Activated T-helper 2 cell treated with anti-CD3 and anti-CD28 coated beads, Interferon-gamma antibody, Interleukin-2, Interleukin-4, amounts not matched to agents 10 μg/mL and 5 μg/mL and 100 μg/mL, durations not matched to agents 14 hours and 24 hours and 36 hours (primary cell): ENCODE measurements around the gene SOX1. TPM values are rescaled to one million over a fixed set of nuclear protein-coding genes. Genes with fewer than 3 reads are reported as not detected.

Experiments used
- DNase-seq: peaks from one replicate; pipeline ENCODE4 v3.0.0; 2021; ENCODE audit warnings: low spot score
- H3K27ac Mint-ChIP-seq: one replicate; pipeline ENCODE4 v1.8.0; 2021; ENCODE audit warnings: mixed read lengths
- H3K27me3 Mint-ChIP-seq: one replicate; pipeline ENCODE4 v1.8.0; 2021; ENCODE audit warnings: low read depth, mixed read lengths
- H3K36me3 Mint-ChIP-seq: one replicate; pipeline ENCODE4 v1.8.0; 2021; ENCODE audit warnings: low read depth, mixed read lengths
- H3K4me1 Mint-ChIP-seq: one replicate; pipeline ENCODE4 v1.8.0; 2021; ENCODE audit warnings: low read depth, mixed read lengths
- H3K4me3 Mint-ChIP-seq: one replicate; pipeline ENCODE4 v1.8.0; 2021; ENCODE audit warnings: low read depth, mild to moderate bottlenecking, moderate library complexity, mixed read lengths
- H3K9me3 Mint-ChIP-seq: one replicate; pipeline ENCODE4 v1.8.0; 2021; ENCODE audit warnings: mixed read lengths
- intact Hi-C: fragments of 100-400 bp; cut with micrococcal nuclease; formaldehyde crosslinking; loops from one replicate; pipeline ENCODE4 v1.15.1; 2023
- total RNA-seq: library from RNA; stranded (reverse); gene quantifications from 2 replicates; pipeline ENCODE4 v1.2.3, GENCODE V29; 2022

The SOX1 gene
- total RNA-seq, 1 donor from 2014 or later: not detected

DNA sequence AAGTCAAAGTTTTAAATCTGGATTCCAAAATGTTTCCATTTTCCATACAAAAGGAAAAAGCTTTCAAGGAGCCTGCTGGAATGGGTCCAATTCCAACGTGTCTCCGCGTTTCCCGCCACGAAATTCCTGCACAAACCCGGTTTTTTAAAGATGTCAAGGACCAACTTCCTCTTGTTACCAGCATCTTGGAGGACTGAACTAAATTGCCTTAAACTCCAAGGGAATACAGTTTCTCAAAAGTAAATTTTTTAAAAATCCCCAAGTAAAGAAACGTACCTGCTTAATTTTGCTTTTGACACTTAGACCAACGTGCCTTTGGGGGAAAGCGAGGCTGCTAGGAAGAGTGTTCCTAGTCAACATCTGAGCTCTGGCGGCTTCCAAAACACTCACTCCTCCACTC lies 12.3 kb upstream of the SOX1 start:
- Mint-ChIP-seq H3K4me3 (no peak overlapping the region), H3K27me3 (peaks cover 64% of the 10 kb centered on the region), H3K27ac (peak overlapping the region; percentile 16), H3K9me3 (no peaks in the 10 kb centered on the region), H3K4me1 (no peaks in the 10 kb centered on the region), H3K36me3 (no peaks in the 10 kb centered on the region)
- no peak for DNase-seq
- intact Hi-C loops: loop anchor here (2.0 to 5.0 kb wide), 3 partner anchors 16 to 1747 kb away; partner anchors contain the start of genes COL4A1 and COL4A2

DNA sequence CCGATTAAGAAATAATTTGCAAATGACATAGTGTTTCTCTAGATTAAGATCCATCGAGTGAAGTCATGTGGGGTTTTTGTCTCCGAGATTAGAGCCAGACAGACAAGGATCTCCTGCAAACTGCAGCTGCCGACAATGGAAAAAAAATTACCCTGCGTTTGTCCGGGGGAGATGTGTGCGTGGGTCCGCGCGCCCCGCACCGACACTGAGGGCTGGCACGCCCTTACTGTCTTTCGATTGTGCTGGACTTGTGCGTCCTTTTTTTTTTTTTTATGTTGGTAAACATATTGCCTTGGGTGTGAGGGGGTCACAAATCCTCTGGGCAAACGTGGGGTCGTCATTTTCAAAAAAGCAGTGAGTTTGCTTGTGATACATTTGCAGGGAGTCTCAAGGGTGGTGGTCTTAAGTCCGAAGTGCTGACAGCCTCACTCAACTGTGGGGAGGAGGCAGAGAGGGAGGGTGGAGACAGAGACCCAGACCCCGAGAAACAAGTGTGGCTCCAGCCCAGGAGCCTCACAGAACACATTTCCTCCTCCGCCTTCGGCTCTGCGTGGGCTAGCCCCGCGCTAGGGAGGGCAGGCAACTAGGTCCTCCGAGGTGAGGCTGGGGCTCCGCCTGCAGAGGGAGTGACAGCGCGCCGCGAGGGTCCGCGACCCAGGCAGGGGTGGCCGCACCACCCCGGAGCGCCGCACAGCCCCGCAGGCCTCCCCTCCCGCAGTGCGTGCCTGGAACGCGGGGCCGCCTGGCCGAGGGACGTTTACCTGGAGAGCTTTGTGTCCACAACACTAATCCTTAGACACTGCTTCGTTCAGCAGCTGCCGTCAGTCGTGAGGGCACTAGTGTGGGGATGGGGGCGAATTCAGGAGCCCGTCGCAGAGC lies 11.7 kb upstream of the SOX1 start:
- H3K27ac Mint-ChIP-seq: peak overlapping the region; percentile 16
- no peak overlapping the region for H3K4me3 Mint-ChIP-seq
- H3K4me1 Mint-ChIP-seq: no peaks in the 10 kb centered on the region
- DNase-seq: no peak
- H3K36me3 Mint-ChIP-seq: no peaks in the 10 kb centered on the region
- H3K27me3 Mint-ChIP-seq: peaks cover 68% of the 10 kb centered on the region
- intact Hi-C loops: loop anchor here (2.0 to 5.0 kb wide), 3 partner anchors 16 to 1748 kb away; partner anchors contain the start of genes COL4A1 and COL4A2
- no peaks in the 10 kb centered on the region for H3K9me3 Mint-ChIP-seq

DNA sequence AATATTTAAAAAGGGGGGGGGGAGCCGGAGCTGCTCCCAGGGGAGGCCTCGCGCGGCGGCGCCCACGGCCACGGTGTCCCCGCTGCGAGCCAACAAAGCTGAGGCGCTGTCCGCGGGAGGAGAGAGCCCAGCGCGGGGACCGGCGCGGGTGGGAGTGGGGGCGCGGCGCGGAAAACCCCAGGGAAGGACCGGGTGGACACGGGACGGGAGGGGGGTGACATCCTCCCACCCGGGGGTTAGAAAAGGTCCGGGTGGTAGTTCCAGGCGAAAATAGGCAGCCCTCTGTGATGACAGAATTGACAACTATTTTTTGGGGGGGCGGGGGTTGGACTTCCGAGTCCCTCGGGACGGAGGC lies 11.1 kb upstream of the SOX1 start:
- intact Hi-C loops: loop anchor here (2.0 to 5.0 kb wide), 3 partner anchors 15 to 1749 kb away; partner anchors contain the start of genes COL4A1 and COL4A2
- Mint-ChIP-seq H3K27ac (no peak overlapping the region), H3K9me3 (no peaks in the 10 kb centered on the region), H3K27me3 (peaks cover 70% of the 10 kb centered on the region), H3K4me1 (no peaks in the 10 kb centered on the region), H3K36me3 (no peaks in the 10 kb centered on the region), H3K4me3 (no peak overlapping the region)
- no peak for DNase-seq

DNA sequence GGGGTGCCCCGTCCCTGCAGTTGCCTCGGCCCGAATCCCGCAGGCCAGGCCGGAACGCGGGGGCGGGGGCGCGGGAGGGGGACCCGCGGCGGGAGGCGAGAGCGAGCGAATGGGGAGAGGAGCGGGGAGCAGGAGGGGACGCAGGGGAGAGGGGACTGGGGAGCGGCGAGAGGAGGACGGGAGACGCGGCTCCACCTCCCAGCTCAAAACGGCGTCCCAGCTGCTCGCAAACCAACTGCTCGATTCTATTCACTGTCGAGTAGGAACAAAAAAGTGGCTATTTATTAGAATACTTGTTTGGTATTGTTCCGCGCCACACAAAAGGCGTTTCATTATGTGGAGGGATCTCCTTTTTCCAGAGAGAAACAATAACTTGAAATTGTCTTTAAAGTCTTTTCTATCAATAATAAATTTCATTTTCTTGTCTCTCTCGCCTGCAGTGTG lies 10.6 kb upstream of the SOX1 start:
- DNase-seq: no peak
- Mint-ChIP-seq H3K4me3 (no peak overlapping the region), H3K4me1 (no peaks in the 10 kb centered on the region), H3K9me3 (no peaks in the 10 kb centered on the region), H3K36me3 (no peaks in the 10 kb centered on the region), H3K27me3 (peaks cover 70% of the 10 kb centered on the region), H3K27ac (no peak overlapping the region)
- intact Hi-C loops: loop anchor here (5.0 kb wide), 2 partner anchors 51 to 1749 kb away; partner anchors contain the start of genes COL4A1 and COL4A2

DNA sequence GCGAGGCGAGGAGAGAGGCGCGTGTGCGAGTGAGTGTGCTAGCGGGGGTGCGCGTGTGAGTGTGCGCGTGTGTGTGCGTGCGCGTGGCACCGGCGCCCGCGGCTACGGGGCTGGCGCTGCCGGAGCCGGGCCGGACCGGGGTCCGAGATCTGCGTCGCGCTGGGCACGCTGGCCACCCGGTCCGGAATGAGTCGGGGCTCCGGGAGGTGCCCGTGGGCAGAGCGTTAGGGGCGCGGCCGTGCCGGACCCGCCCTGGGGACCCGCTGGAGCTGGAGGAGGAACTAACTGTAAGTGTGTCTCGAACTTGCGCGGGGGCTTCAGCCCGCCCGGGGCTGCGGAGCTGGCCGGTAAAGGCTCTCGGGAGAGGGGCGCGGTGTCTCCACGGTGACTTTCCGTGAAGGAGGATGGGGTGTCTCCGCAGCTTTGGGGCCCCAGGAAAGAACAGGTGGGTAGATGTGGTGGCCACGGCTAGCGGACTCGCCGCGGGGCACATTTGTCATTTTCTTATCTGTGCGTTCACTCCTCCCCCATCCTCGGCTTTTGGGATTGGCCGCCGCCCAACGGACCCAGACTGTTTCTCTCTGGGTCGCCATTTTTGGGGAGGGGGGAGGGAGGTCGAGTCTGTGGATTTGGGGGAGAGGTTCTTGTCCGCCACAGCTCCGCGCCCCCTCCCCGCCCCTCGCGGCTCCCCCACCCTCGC lies 10.1 kb upstream of the SOX1 start:
- H3K27me3 Mint-ChIP-seq: peaks cover 67% of the 10 kb centered on the region

DNA sequence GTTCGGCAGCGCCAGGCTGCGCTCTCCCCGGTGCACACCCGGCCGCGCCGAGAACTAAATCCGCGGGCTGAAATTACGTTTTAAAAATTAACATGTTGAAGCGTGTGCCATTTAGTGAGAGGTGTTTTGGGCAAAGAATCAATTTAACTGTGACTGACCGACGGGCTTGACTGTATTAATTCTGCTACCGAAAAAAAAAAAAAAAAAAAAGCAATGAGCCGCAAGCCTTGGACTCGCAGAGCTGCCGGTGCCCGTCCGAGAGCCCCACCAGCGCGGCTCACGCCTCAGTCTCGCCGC lies 9.6 kb upstream of the SOX1 start:
- Mint-ChIP-seq H3K4me1 (no peaks in the 10 kb centered on the region), H3K27me3 (peaks cover 67% of the 10 kb centered on the region), H3K36me3 (no peaks in the 10 kb centered on the region), H3K27ac (no peak overlapping the region), H3K9me3 (no peaks in the 10 kb centered on the region), H3K4me3 (no peak overlapping the region)
- DNase-seq: no peak
- intact Hi-C loops: loop anchor here (5.0 kb wide), 2 partner anchors 50 to 1750 kb away; partner anchors contain the start of genes COL4A1 and COL4A2

More for the DNA sequence above, 10.1 kb upstream of the SOX1 start:
- Mint-ChIP-seq H3K36me3 (no peaks in the 10 kb centered on the region), H3K27ac (no peak overlapping the region), H3K4me1 (no peaks in the 10 kb centered on the region), H3K9me3 (no peaks in the 10 kb centered on the region), H3K4me3 (no peak overlapping the region)
- no peak for DNase-seq
- intact Hi-C loops: loop anchor here (5.0 kb wide), 2 partner anchors 50 to 1750 kb away; partner anchors contain the start of genes COL4A1 and COL4A2

DNA sequence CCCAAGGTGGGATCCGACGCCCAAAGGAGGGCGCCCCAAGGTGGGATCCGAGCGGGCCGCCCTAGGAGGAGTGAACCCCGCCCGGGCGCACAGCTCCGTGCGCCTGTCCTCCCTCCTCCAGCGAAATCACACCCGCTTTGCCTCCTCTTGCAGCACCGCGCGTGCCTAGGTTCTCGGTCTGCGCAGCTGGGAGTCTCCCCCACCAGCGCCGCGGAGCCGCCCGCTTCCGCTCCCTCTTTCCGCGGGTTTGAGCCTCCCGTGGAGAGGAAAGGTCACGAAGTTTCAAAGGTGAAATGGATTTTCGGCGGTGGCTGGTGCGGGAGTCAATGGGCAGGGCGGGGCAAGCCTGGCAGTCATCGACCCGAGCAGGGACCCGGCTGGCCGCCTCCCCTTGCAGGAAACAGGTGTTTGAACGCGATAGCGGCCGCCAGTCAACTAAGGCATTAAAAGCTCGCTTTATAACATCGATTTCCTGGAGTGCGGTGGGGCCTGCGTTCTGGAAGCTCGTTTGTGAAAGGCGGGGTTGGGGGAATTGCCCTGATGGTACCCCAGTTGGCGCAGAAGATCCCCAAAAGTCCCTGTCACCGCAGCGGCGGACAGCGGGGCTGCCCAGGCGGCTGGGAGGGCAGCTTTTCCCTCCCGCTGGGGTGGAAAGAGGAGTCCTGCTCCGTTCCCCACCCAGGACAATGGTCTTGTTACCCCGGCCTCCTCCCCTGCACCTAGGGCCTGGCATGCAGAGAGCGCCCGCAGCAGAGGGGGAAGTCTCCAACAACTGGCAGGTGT lies 9.0 kb upstream of the SOX1 start:
- intact Hi-C loops: loop anchor here (5.0 kb wide), 2 partner anchors 49 to 1751 kb away; partner anchors contain the start of genes COL4A1 and COL4A2
- Mint-ChIP-seq H3K36me3 (no peaks in the 10 kb centered on the region), H3K9me3 (no peaks in the 10 kb centered on the region), H3K27ac (no peak overlapping the region), H3K4me3 (no peak overlapping the region), H3K27me3 (peaks cover 68% of the 10 kb centered on the region), H3K4me1 (no peaks in the 10 kb centered on the region)
- DNase-seq: no peak

DNA sequence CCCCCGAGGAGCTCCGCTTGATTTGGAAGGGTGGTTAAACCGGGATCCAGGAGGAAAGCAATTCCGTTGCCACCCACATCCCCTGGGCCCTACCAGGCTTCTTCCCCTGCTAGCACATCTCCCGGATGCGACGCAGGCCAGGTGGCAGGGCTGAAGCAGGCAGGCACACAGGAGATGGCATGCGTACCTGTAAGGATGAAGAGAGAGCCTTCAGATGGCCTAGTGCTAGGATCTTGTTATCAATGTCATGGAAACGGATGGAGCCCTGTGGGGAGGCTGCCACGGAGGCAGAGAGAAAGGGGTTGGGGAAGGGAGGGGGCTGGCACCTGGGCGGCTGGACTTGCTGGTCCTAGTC lies 8.5 kb upstream of the SOX1 start:
- peaks cover 67% of the 10 kb centered on the region for H3K27me3 Mint-ChIP-seq
- H3K4me1 Mint-ChIP-seq: no peaks in the 10 kb centered on the region
- H3K4me3 Mint-ChIP-seq: no peak overlapping the region
- H3K9me3 Mint-ChIP-seq: no peaks in the 10 kb centered on the region
- intact Hi-C loops: loop anchor here (5.0 kb wide), 2 partner anchors 49 to 1751 kb away; partner anchors contain the start of genes COL4A1 and COL4A2
- no peak for DNase-seq
- no peak overlapping the region for H3K27ac Mint-ChIP-seq
- no peaks in the 10 kb centered on the region for H3K36me3 Mint-ChIP-seq

DNA sequence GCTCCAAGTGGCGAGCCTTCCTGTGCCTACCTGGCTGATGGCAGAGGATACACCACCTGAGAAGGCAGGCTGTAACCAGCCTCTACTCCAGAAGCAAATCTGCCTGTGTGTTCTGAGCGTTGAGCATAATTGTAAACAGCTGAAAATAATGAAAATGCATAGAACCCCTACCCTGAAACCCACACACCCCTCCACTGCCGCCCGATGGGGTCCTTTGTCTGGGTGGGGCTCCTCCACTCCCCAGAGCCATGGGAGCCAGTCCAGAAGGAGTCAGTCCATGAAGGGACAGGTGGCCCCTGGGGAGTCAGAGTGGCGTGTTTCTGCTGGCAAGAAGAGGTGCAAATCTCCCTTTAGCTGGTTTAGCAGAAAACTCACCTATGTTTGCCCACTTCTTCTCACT lies 8.0 kb upstream of the SOX1 start:
- Mint-ChIP-seq H3K4me3 (no peak overlapping the region), H3K36me3 (no peaks in the 10 kb centered on the region), H3K4me1 (no peaks in the 10 kb centered on the region), H3K27ac (no peak overlapping the region), H3K9me3 (no peaks in the 10 kb centered on the region), H3K27me3 (peaks cover 70% of the 10 kb centered on the region)
- DNase-seq: no peak
- intact Hi-C loops: loop anchor here (5.0 kb wide), 2 partner anchors 48 to 1752 kb away; partner anchors contain the start of genes COL4A1 and COL4A2

DNA sequence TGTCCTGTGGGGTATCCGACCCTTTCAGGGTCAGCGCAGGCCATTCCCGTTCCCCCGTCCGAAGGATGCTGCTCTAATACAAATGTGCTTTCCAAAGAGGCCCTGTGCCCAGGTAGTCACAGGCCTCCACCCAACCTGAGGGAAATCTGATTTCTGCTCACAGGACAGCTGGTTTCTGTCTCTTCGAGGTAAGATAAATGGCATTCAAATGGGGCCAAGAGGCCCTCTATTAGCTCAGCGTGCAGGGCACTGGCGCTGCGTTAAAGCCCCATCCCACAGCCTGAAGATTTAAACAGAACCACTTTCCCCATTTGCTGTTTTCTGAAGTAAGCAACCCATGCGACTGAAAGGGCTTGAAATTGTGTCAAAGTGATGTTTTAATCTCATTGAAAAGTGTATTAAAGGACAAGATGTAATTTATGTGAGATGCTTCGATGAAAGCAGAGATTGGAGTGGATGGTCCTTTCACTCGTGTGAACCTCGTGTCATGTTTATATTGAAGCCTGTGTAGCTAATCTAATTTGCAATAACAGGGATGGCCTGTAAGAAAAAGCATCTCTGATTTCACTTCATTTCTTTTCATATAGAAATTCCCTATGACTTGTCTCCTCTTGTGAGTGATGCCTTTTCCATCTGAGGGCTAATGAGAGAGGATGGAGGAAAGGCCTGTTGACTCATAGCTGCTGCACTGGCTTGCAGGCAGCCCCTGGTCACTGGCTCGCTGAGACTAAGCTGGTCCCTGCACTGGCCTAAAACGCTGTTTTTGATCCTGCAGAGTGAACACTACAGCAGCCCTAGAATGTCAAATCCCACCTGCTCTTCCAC lies 7.3 kb upstream of the SOX1 start:
- H3K27me3 Mint-ChIP-seq: peaks cover 75% of the 10 kb centered on the region
- no peaks in the 10 kb centered on the region for H3K36me3 Mint-ChIP-seq

DNA sequence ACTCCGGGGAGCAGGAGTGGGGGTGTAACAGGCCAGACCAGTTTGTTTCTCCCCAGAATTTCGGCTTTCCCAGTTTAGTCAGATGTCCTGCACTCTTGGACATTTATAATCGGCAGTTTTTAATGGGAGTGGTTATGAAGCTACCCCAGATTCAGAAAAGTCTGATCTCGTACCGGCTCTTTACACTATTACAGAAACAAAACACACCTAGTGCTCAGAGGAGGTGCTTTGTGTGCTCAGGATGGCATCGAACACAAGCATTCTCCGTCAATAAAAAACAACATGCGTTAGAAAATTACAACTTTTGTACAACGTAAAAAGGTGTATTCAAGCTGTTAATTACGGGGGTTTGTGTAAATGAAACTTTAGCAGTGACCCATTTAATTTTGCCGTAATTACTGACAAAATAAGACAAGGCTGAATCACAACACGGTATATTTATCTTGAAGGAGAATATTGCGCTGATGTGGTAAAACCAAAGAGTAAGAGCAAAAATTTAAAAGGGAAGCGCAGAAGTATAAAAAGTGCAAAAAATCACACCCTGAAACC lies 6.6 kb upstream of the SOX1 start:
- intact Hi-C loops: loop anchor here (5.0 kb wide), 1 partner anchor 382 kb away; no protein-coding TSS in a partner anchor
- Mint-ChIP-seq H3K4me3 (no peak overlapping the region), H3K4me1 (no peaks in the 10 kb centered on the region), H3K27me3 (peaks cover 74% of the 10 kb centered on the region), H3K9me3 (no peaks in the 10 kb centered on the region), H3K27ac (no peak overlapping the region), H3K36me3 (no peaks in the 10 kb centered on the region)
- DNase-seq: no peak

More for the DNA sequence above, 7.3 kb upstream of the SOX1 start:
- intact Hi-C loops: loop anchor here (5.0 kb wide), 3 partner anchors 48 to 1752 kb away; partner anchors contain the start of genes COL4A1 and COL4A2
- Mint-ChIP-seq H3K4me1 (no peaks in the 10 kb centered on the region), H3K27ac (peak overlapping the region; percentile 4), H3K9me3 (no peaks in the 10 kb centered on the region), H3K4me3 (no peak overlapping the region)
- no peak for DNase-seq
